Right atrium auricular region (tissue), 2 donors: ENCODE measurements around the gene SMAP2. TPM values are rescaled to one million over a fixed set of nuclear protein-coding genes. Genes with fewer than 3 reads are reported as not detected.
"Not testable (repeated sequence)": the region's sequence is repeated elsewhere in the genome, so short reads cannot be mapped to it uniquely, and the experiment has no call there.

ENCODE experiments used
- DNase-seq: peaks from one replicate; pipeline ENCODE4 v3.0.0-alpha.2; 2019; ENCODE audit warnings: low spot score
- H3K27ac ChIP-seq, 2 donors: fragments of 200-600 bp; sonication (generic); 1 replicate in 1 of 2; 2 replicates in 1 of 2; pipeline ENCODE4 v1.5.1; 2016 to 2019
- H3K27me3 ChIP-seq, 2 donors: fragments of 200-600 bp; sonication (generic); one replicate each; pipeline versions ENCODE4 v1.5.1 to v1.6.0; 2017 to 2019
- H3K36me3 ChIP-seq: fragments of 200-600 bp; sonication (generic); one replicate; pipeline ENCODE4 v1.5.1; 2016
- H3K4me1 ChIP-seq, 2 donors: fragments of 200-600 bp; sonication (generic); one replicate each; pipeline versions ENCODE4 v1.5.1 to v1.6.0; 2017 to 2019
- H3K4me3 ChIP-seq, 2 donors: fragments of 200-600 bp; sonication (generic); 1 replicate in 1 of 2; 2 replicates in 1 of 2; pipeline ENCODE4 v1.5.1; 2017 to 2019; ENCODE audit warnings: mild to moderate bottlenecking in 1 of 2, moderate library complexity in 1 of 2
- H3K9me3 ChIP-seq, 2 donors: fragments of 200-600 bp; sonication (generic); one replicate each; pipeline ENCODE4 v1.5.1; 2019
- total RNA-seq, 2 donors: library from RNA; depleted of rRNA; stranded (reverse); fragments of >200 nt; gene quantifications; one replicate each; pipeline ENCODE4 v1.1.0, GENCODE V29; 2016
- TF ChIP-seq, protein P1 (sequence below), 2 donors: fragments of 200-600 bp; sonication (generic); IDR thresholded peaks; one replicate each; pipeline ENCODE4 v1.5.1; 2019; ENCODE audit warnings: antibody characterized with exemption in 2 of 2

Gene SMAP2
- total RNA-seq, 2 donors from 2014 or later = 19.8 to 20.8 TPM

DNA sequence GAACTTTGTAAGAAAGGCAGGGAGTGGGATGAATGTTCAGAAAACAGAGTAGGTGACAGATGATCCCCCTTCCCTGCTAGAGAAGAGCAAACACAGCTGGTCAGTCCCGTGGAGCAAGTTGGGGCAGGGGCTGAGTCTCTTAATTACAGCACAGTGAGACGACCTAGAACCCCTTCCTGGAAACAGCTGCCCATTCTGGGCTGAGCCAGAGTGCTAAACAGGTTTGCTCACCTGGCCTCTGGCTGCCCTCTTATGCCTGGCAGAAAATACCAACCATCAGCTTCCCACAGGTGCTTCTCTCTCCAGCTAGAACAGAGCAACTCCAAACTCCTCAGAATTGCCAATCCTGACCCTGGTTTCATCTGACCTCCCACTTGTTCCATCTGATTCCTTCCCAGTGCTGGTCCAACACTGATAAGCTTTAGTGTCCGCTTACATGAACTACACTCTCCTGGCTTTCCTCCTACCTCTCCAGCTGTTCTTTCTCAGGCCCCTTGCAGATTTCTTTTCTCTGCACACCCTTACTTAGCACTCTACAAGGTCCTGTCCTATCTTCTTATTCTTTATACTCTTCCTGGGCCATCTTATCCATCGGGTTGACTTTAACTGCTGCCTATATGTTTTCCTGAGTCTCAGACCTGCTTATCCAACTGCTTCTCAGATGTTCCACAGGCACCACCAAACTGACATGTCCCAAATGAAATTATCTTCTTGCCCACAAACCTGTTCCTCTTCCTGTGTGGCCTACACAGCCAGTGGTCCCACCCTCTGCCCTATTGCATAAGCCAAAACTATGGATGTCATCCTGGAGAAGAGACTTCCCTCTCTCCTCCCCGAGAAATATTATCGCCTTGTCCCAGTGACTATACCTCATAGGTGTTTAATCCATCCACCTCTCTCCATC, 33.9 kb upstream of the SMAP2 start:
- TF ChIP-seq, protein P1, sequence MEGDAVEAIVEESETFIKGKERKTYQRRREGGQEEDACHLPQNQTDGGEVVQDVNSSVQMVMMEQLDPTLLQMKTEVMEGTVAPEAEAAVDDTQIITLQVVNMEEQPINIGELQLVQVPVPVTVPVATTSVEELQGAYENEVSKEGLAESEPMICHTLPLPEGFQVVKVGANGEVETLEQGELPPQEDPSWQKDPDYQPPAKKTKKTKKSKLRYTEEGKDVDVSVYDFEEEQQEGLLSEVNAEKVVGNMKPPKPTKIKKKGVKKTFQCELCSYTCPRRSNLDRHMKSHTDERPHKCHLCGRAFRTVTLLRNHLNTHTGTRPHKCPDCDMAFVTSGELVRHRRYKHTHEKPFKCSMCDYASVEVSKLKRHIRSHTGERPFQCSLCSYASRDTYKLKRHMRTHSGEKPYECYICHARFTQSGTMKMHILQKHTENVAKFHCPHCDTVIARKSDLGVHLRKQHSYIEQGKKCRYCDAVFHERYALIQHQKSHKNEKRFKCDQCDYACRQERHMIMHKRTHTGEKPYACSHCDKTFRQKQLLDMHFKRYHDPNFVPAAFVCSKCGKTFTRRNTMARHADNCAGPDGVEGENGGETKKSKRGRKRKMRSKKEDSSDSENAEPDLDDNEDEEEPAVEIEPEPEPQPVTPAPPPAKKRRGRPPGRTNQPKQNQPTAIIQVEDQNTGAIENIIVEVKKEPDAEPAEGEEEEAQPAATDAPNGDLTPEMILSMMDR (IDR thresholded peaks at IDR 0.05) = no peak
- Histone ChIP-seq H3K4me1 (no peaks in the 10 kb centered on the region), H3K4me3 (no peak overlapping the region), H3K27ac (no peak overlapping the region), H3K27me3 (no peaks in the 10 kb centered on the region), H3K9me3 (peaks cover 0 to 6% of the 10 kb centered on the region in 2 donors), H3K36me3 (no peaks in the 10 kb centered on the region)
- DNase-seq = no peak

DNA sequence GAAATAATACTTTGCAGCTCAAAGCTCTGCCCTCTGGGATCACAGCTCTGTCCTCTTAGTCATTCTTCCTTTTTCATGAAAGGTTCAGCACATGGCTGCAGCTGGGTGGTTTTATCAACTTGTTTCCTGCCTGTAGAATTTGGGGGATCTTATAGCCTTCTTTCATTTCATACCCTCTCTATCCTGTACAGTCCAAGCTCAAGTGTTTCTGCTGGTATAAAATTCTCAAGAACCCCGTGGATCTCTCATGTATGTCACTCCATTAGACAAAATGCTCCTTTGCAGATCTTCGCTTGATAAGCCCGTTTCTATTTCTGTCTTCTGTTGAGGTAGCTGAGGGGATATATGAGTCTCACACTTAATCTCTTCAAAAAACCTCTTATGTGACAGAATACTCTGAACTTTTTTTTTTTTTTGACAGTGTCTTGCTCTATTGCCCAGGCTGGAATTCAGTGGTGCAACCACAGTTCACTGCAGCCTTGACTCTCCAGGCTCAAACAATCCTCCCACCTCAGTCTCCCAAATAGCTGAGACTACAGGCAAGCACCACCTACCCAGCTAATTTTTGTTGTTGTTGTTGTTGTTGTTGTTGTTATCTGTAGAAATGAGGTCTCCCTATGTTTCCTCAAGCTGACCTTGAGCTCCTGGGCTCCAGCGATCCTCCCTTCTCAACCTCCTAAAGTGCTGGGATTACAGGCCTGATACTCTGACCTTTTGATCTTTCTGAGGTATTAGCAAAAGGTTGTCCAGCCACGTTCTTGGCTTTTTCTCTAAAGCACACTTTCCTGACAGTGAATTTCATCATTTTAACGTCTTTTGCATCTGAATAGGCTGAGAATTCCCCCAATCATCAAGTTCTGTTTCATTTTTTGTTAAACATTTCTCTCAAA, 31.8 kb upstream of the SMAP2 start:
- H3K27me3 ChIP-seq = no peaks in the 10 kb centered on the region
- no peaks in the 10 kb centered on the region for H3K36me3 ChIP-seq
- TF ChIP-seq, protein P1 (IDR thresholded peaks at IDR 0.05) = no peak
- no peaks in the 10 kb centered on the region for H3K4me1 ChIP-seq
- no peak overlapping the region for H3K4me3 ChIP-seq
- H3K9me3 ChIP-seq = peaks cover 0 to 6% of the 10 kb centered on the region in 2 donors
- no peak overlapping the region for H3K27ac ChIP-seq
- DNase-seq = no peak

DNA sequence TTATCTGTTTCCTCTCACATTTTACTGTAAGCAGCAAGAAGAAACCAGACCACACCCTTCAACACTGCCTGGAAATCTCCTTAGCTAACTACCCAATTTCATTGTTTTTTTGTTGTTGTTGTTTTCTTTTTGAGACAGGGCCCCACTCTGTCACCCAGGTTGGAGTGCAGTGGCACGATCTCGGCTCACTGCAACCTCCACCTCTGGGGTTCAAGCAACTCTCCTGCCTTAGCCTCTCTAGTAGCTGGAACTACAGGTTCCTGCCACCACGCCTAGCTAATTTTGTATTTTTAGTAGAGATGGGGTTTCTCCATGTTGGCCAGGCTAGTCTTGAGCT, 31.2 kb upstream of the SMAP2 start:
- not testable (repeated sequence) for DNase-seq, H3K36me3 ChIP-seq, H3K4me1 ChIP-seq

DNA sequence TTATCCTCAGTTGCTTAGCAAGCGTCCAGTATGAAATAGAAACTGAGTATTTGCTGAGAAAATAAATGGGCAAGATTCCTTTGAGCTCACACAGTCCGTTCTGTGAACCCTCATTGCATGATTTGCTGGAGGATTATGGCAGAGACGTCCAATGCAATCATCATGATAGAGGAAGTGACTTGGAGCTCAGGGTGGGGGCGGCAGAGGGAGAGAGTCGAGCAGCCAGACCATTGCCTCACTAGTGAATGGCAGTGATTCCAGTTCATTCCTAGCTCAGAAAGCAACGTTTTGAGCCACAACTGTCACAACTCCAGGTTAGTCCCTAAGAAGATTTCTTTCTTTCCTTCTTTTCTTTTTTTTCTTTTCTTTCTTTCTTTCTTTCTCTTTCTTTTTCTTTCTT, 28.9 kb upstream of the SMAP2 start:
- Histone ChIP-seq H3K36me3 (no peaks in the 10 kb centered on the region), H3K4me1 (no peaks in the 10 kb centered on the region), H3K4me3 (no peak overlapping the region), H3K27me3 (no peaks in the 10 kb centered on the region), H3K27ac (no peak overlapping the region), H3K9me3 (peaks cover 0 to 6% of the 10 kb centered on the region in 2 donors)
- peak; percentile 74 for DNase-seq
- TF ChIP-seq, protein P1 (IDR thresholded peaks at IDR 0.05) = no peak

More for the DNA sequence above, 31.2 kb upstream of the SMAP2 start:
- H3K9me3 ChIP-seq, H3K27ac ChIP-seq, H3K4me3 ChIP-seq, H3K27me3 ChIP-seq: not testable (repeated sequence)

DNA sequence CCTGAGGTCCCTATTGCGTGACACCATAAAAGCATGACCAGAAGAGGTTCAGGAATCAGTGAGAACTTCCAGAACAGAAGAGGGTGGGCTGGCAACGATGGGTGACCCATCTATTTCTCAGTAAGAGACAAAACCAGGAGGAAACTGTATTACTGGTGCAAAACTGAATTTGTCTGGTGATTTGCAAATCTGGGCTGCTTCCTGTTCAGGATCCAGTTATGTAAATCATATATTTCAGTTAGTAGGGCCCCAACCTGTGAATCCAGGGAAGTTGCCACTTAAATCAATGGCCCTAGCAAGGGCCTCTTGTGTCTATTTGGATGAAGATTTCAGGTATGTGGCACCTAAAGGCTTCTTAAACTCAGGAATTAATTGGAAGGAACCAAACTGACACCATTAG, 23.1 kb upstream of the SMAP2 start:
- no peaks in the 10 kb centered on the region for H3K4me1 ChIP-seq
- TF ChIP-seq, protein P1 (IDR thresholded peaks at IDR 0.05) = no peak
- H3K4me3 ChIP-seq = no peak overlapping the region
- no peaks in the 10 kb centered on the region for H3K36me3 ChIP-seq
- DNase-seq = peak; percentile 13
- H3K27me3 ChIP-seq = no peaks in the 10 kb centered on the region
- no peak overlapping the region for H3K27ac ChIP-seq
- H3K9me3 ChIP-seq = no peaks in the 10 kb centered on the region

DNA sequence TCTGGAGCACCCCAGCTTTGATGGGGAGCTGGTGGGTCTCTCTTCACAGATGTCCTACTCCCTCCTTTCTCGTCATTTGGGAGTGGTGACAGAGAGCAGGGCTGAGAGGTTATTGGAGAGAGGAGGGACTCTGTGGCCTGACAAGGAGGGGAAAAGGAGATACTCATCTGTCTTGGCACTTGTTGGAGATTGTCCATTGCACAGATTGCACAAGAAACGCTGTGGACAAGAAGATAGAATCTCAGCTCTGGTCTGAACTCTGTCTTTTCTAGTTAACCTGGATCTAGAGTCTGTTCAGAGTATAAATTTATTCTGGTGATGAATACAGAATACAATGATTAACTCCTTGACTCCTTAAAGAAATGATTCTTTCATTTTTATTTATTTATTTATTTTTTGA, 22.4 kb upstream of the SMAP2 start:
- TF ChIP-seq, protein P1 (IDR thresholded peaks at IDR 0.05) = no peak
- Histone ChIP-seq H3K4me1 (no peaks in the 10 kb centered on the region), H3K36me3 (no peaks in the 10 kb centered on the region), H3K4me3 (no peak overlapping the region), H3K9me3 (no peaks in the 10 kb centered on the region), H3K27me3 (no peaks in the 10 kb centered on the region), H3K27ac (no peak overlapping the region)
- peak; percentile 9 for DNase-seq
